ENCODE measurements around the gene EPB41L4A. TPM values are rescaled to one million over a fixed set of nuclear protein-coding genes. Genes with fewer than 3 reads are reported as not detected.

EPB41L4A gene
- total RNA-seq, 2 experiments from 2014 or later: 2.3 to 3.3 TPM

- H3K36me3 Mint-ChIP-seq (ENCODE audit: low read depth): no peaks in the 10 kb centered on the region
- CTCF ChIA-PET: no interaction called here
- POLR2A ChIA-PET: no interaction called here
- peaks cover 12% of the 10 kb centered on the region for H3K27me3 Mint-ChIP-seq
- no peak overlapping the region for H3K4me3 Mint-ChIP-seq
- DNase-seq: no peak
- H3K27ac Mint-ChIP-seq: no peak overlapping the region
- H3K4me1 Mint-ChIP-seq: no peaks in the 10 kb centered on the region
- H3K9me3 Mint-ChIP-seq: no peaks in the 10 kb centered on the region
Observed at GRCh38 chr5:112388739-112389138, 30.3 kb downstream of the EPB41L4A start.

GRCh38 chr5:112388074-112388473 is 31.0 kb downstream of the EPB41L4A start:
- Mint-ChIP-seq H3K27ac (no peak overlapping the region), H3K36me3 (ENCODE audit: low read depth) (no peaks in the 10 kb centered on the region), H3K27me3 (peaks cover 12% of the 10 kb centered on the region), H3K4me1 (no peaks in the 10 kb centered on the region), H3K9me3 (no peaks in the 10 kb centered on the region), H3K4me3 (no peak overlapping the region)
- ChIA-PET CTCF (no interaction called here), POLR2A (no interaction called here)
- no peak for DNase-seq

GRCh38 chr5:112386766-112387165 is 32.3 kb downstream of the EPB41L4A start:
- H3K4me1 Mint-ChIP-seq: no peaks in the 10 kb centered on the region

GRCh38 chr5:112385969-112386368 is 33.1 kb downstream of the EPB41L4A start:
- no peak overlapping the region for H3K4me3 Mint-ChIP-seq
- peaks cover 6% of the 10 kb centered on the region for H3K27me3 Mint-ChIP-seq
- H3K9me3 Mint-ChIP-seq: no peaks in the 10 kb centered on the region
- CTCF ChIA-PET: no interaction called here
- POLR2A ChIA-PET: no interaction called here
- no peak overlapping the region for H3K27ac Mint-ChIP-seq
- no peaks in the 10 kb centered on the region for H3K36me3 Mint-ChIP-seq (ENCODE audit: low read depth)
- no peaks in the 10 kb centered on the region for H3K4me1 Mint-ChIP-seq
- DNase-seq: no peak

More at GRCh38 chr5:112386766-112387165, 32.3 kb downstream of the EPB41L4A start:
- no peak for DNase-seq
- CTCF ChIA-PET: no interaction called here
- Mint-ChIP-seq H3K36me3 (ENCODE audit: low read depth) (no peaks in the 10 kb centered on the region), H3K27ac (no peak overlapping the region), H3K9me3 (no peaks in the 10 kb centered on the region), H3K27me3 (peaks cover 6% of the 10 kb centered on the region), H3K4me3 (no peak overlapping the region)
- POLR2A ChIA-PET: no interaction called here

- H3K4me1 Mint-ChIP-seq: no peaks in the 10 kb centered on the region
- H3K27ac Mint-ChIP-seq: no peak overlapping the region
- no peaks in the 10 kb centered on the region for H3K36me3 Mint-ChIP-seq (ENCODE audit: low read depth)
- H3K9me3 Mint-ChIP-seq: no peaks in the 10 kb centered on the region
- DNase-seq: no peak
- ChIA-PET CTCF (no interaction called here), POLR2A (no interaction called here)
- H3K27me3 Mint-ChIP-seq: peaks cover 8% of the 10 kb centered on the region
- H3K4me3 Mint-ChIP-seq: no peak overlapping the region
Observed at GRCh38 chr5:112385566-112385965, 33.5 kb downstream of the EPB41L4A start.

- Mint-ChIP-seq H3K9me3 (no peaks in the 10 kb centered on the region), H3K27me3 (peaks cover 9% of the 10 kb centered on the region), H3K4me3 (no peak overlapping the region), H3K27ac (no peak overlapping the region), H3K4me1 (no peaks in the 10 kb centered on the region), H3K36me3 (ENCODE audit: low read depth) (no peaks in the 10 kb centered on the region)
- ChIA-PET CTCF (no interaction called here), POLR2A (no interaction called here)
- no peak for DNase-seq
Observed at GRCh38 chr5:112384523-112384922, 34.6 kb downstream of the EPB41L4A start.

GRCh38 chr5:112382886-112383285 is 36.2 kb downstream of the EPB41L4A start:
- DNase-seq: no peak
- Mint-ChIP-seq H3K27ac (no peak overlapping the region), H3K9me3 (no peaks in the 10 kb centered on the region), H3K4me3 (no peak overlapping the region), H3K27me3 (peaks cover 11% of the 10 kb centered on the region), H3K36me3 (ENCODE audit: low read depth) (no peaks in the 10 kb centered on the region), H3K4me1 (no peaks in the 10 kb centered on the region)
- CTCF ChIA-PET: no interaction called here
- POLR2A ChIA-PET: no interaction called here

GRCh38 chr5:112381521-112381920 is 37.6 kb downstream of the EPB41L4A start:
- no peak for DNase-seq
- Mint-ChIP-seq H3K4me3 (no peak overlapping the region), H3K9me3 (no peaks in the 10 kb centered on the region), H3K27me3 (peaks cover 11% of the 10 kb centered on the region), H3K27ac (no peak overlapping the region), H3K4me1 (no peaks in the 10 kb centered on the region), H3K36me3 (ENCODE audit: low read depth) (no peaks in the 10 kb centered on the region)
- POLR2A ChIA-PET: no interaction called here
- CTCF ChIA-PET: no interaction called here

- H3K4me1 Mint-ChIP-seq: no peaks in the 10 kb centered on the region
- H3K27me3 Mint-ChIP-seq: peaks cover 9% of the 10 kb centered on the region
- DNase-seq: no peak
- no peak overlapping the region for H3K4me3 Mint-ChIP-seq
- ChIA-PET POLR2A (no interaction called here), CTCF (no interaction called here)
- no peak overlapping the region for H3K27ac Mint-ChIP-seq
- no peaks in the 10 kb centered on the region for H3K36me3 Mint-ChIP-seq (ENCODE audit: low read depth)
- H3K9me3 Mint-ChIP-seq: no peaks in the 10 kb centered on the region
Observed at GRCh38 chr5:112379542-112380325, 39.3 kb downstream of the EPB41L4A start.

GRCh38 chr5:112374818-112375217 is 44.3 kb downstream of the EPB41L4A start:
- no peaks in the 10 kb centered on the region for H3K36me3 Mint-ChIP-seq (ENCODE audit: low read depth)
- ChIA-PET CTCF (no interaction called here), POLR2A (no interaction called here)
- no peak overlapping the region for H3K4me3 Mint-ChIP-seq
- DNase-seq: no peak
- no peaks in the 10 kb centered on the region for H3K4me1 Mint-ChIP-seq
- H3K27me3 Mint-ChIP-seq: peaks cover 3% of the 10 kb centered on the region
- no peaks in the 10 kb centered on the region for H3K9me3 Mint-ChIP-seq
- H3K27ac Mint-ChIP-seq: no peak overlapping the region

GRCh38 chr5:112374356-112374755 is 44.7 kb downstream of the EPB41L4A start:
- H3K27ac Mint-ChIP-seq: no peak overlapping the region

GRCh38 chr5:112373885-112374284 is 45.2 kb downstream of the EPB41L4A start:
- H3K27ac Mint-ChIP-seq: no peak overlapping the region
- no peaks in the 10 kb centered on the region for H3K36me3 Mint-ChIP-seq (ENCODE audit: low read depth)
- POLR2A ChIA-PET: no interaction called here
- H3K4me1 Mint-ChIP-seq: no peaks in the 10 kb centered on the region
- CTCF ChIA-PET: no interaction called here
- H3K9me3 Mint-ChIP-seq: no peaks in the 10 kb centered on the region
- H3K4me3 Mint-ChIP-seq: no peak overlapping the region
- no peaks in the 10 kb centered on the region for H3K27me3 Mint-ChIP-seq
- DNase-seq: no peak

More at GRCh38 chr5:112374356-112374755, 44.7 kb downstream of the EPB41L4A start:
- CTCF ChIA-PET: no interaction called here
- DNase-seq: no peak
- Mint-ChIP-seq H3K4me1 (no peaks in the 10 kb centered on the region), H3K36me3 (ENCODE audit: low read depth) (no peaks in the 10 kb centered on the region), H3K4me3 (no peak overlapping the region), H3K9me3 (no peaks in the 10 kb centered on the region), H3K27me3 (peaks cover under 1% of the 10 kb centered on the region)
- POLR2A ChIA-PET: no interaction called here

GRCh38 chr5:112372543-112372942 is 46.5 kb downstream of the EPB41L4A start:
- no peak overlapping the region for H3K27ac Mint-ChIP-seq

GRCh38 chr5:112371067-112371466 is 48.0 kb downstream of the EPB41L4A start:
- no peaks in the 10 kb centered on the region for H3K27me3 Mint-ChIP-seq
- no peak overlapping the region for H3K27ac Mint-ChIP-seq
- H3K9me3 Mint-ChIP-seq: no peaks in the 10 kb centered on the region
- H3K36me3 Mint-ChIP-seq (ENCODE audit: low read depth): no peaks in the 10 kb centered on the region
- H3K4me3 Mint-ChIP-seq: no peak overlapping the region
- ChIA-PET POLR2A (no interaction called here), CTCF (no interaction called here)
- DNase-seq: no peak
- no peaks in the 10 kb centered on the region for H3K4me1 Mint-ChIP-seq

More at GRCh38 chr5:112372543-112372942, 46.5 kb downstream of the EPB41L4A start:
- no peaks in the 10 kb centered on the region for H3K27me3 Mint-ChIP-seq
- no peaks in the 10 kb centered on the region for H3K4me1 Mint-ChIP-seq
- CTCF ChIA-PET: no interaction called here
- H3K4me3 Mint-ChIP-seq: no peak overlapping the region
- H3K36me3 Mint-ChIP-seq (ENCODE audit: low read depth): no peaks in the 10 kb centered on the region
- POLR2A ChIA-PET: no interaction called here
- no peak for DNase-seq
- no peaks in the 10 kb centered on the region for H3K9me3 Mint-ChIP-seq

Measured in activated CD4-positive, alpha-beta memory T cell treated with anti-CD3 and anti-CD28 coated beads, Interleukin-2, amount 10 ng/mL, durations not matched to agents 7 days and 5 days (primary cell).